T-helper 17 cell (primary cell): ENCODE data around the gene CCDC142. TPM values are rescaled to one million over a fixed set of nuclear protein-coding genes. Genes with fewer than 3 reads are reported as not detected.

Experiments used
- ATAC-seq: fragments of 150-1000 bp; cut with Tn5 transposase; 2 replicates; pipeline ENCODE4 v1.10.0; 2021; ENCODE audit warnings: mild to moderate bottlenecking, moderate library complexity
- DNase-seq, 3 donors: peaks; one replicate each; pipeline versions ENCODE4 v3.0.0 to v3.0.0-alpha.2; 2020 to 2021
- H3K9me3 ChIP-seq: one replicate; pipeline ENCODE4 v1.7.0; 2013; ENCODE audit warnings: low read length, mild to moderate bottlenecking; ENCODE audit not compliant: control insufficient read depth, poor library complexity, severe bottlenecking
- H3K27ac Mint-ChIP-seq: one replicate; pipeline ENCODE4 v1.8.0; 2022; ENCODE audit warnings: mild to moderate bottlenecking, moderate library complexity, mixed read lengths
- H3K27me3 Mint-ChIP-seq: one replicate; pipeline ENCODE4 v1.8.0; 2022; ENCODE audit warnings: mixed read lengths
- H3K36me3 Mint-ChIP-seq: one replicate; pipeline ENCODE4 v1.8.0; 2022; ENCODE audit warnings: low read depth, mixed read lengths
- H3K4me1 Mint-ChIP-seq: one replicate; pipeline ENCODE4 v1.8.0; 2022; ENCODE audit warnings: mild to moderate bottlenecking, mixed read lengths
- H3K4me3 Mint-ChIP-seq: one replicate; pipeline ENCODE4 v1.8.0; 2022; ENCODE audit warnings: mild to moderate bottlenecking, moderate library complexity, mixed read lengths
- total RNA-seq, 4 donors: library from RNA in 2 of 4; stranded (reverse) in 2 of 4; gene quantifications; one replicate each; pipeline ENCODE4 v1.2.3 and lab custom pipeline; 2022 to 2026

CCDC142 gene
- total RNA-seq, 2 donors from 2014 or later, result 13.7 to 14.7 TPM

DNA sequence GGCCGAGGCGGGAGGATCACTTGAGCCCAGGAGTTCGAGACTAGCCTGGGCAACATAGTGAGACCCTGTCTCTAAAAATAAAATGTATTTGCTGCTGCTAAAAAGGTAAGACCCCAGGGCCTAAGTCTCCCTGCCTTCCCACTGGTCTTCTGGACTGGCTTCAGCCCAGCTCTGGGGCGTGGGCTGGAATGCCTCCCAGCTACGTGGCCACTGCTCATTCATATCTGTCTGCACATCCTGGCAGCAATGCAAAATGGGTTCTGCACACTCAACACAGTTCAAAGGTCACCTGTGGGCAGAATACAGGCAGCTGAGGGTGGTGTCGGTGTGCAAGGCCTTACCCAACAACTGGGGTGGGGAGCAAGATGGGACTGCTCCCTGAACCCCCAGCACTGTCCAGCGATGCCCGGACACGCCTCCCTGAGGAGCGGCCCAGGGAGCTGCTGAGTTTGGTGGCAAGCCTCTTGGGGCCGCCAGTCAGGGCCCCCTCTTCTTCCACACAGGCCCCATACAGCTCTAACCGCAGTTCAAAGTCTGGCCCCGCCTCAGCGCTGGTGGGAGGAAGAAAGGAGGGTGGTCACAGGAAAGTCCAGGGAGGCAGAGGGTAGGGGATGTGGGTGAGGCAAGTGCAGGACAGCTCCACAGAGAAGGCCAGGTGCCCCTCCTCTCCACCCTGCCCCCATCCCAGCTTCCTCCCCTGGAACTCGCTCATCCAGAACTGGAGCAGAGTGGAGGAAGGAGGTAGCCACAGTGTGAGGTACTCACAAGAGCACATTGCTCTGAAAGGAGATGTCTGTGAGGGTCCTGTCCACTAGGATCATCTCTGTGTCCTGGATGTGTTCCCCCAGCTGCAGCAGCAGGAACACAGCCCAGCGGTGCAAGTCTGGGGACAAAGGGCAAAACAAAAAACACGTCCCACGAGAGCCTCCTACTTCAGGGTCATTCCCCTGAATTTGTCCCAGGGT lies 53.0 kb downstream of the CCDC142 start:
- H3K4me1 Mint-ChIP-seq, result no peaks in the 10 kb centered on the region
- ATAC-seq, result no peak
- no peak overlapping the region for H3K4me3 Mint-ChIP-seq
- H3K27me3 Mint-ChIP-seq, result no peaks in the 10 kb centered on the region
- H3K36me3 Mint-ChIP-seq, result no peaks in the 10 kb centered on the region
- no peak for DNase-seq
- no peaks in the 10 kb centered on the region for H3K9me3 ChIP-seq
- no peak overlapping the region for H3K27ac Mint-ChIP-seq

DNA sequence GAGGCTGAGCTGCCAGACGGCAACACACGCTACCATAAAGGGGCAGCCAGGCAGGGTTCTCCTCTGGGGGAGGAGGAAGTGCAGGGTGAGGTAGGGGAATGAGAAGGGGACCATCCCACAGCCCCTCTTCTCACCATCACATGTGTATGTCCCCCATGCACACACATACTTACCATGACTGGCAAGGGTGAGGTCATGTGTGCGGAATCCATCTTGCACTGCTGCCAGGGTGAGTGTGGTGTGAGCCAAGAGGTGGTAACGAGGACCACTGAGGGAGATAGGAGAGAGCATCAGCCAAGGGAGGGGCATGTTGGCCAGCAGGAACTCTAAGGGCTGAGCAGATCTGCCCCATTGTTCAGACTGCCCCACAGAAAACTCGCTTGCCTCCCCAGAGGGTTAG lies 54.1 kb downstream of the CCDC142 start:
- peaks cover under 1% of the 10 kb centered on the region for H3K4me1 Mint-ChIP-seq
- no peak overlapping the region for H3K27ac Mint-ChIP-seq
- no peak overlapping the region for H3K4me3 Mint-ChIP-seq
- H3K27me3 Mint-ChIP-seq, result no peaks in the 10 kb centered on the region
- ATAC-seq (no peak), DNase-seq (no peak)
- no peaks in the 10 kb centered on the region for H3K36me3 Mint-ChIP-seq
- no peaks in the 10 kb centered on the region for H3K9me3 ChIP-seq

DNA sequence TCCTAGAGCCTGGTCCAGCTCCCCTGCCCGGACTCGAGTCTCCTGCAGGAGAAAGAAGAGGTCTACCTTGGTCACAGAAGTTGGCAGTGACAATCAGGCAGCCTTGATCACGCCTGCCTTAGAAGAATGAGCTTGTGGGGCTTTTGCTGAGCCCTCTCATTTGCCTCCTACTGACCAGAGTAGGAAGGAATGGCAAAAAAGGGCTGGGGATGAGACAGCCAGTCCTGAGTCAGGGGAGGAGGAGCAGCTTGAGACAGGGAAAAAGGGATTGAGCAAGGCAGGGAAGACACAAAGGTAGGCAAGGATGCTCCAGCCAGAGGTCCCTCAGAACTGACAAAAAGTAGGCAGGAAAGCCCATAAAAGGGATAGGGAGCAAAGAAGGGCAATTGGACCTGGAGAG lies 55.2 kb downstream of the CCDC142 start:
- H3K4me1 Mint-ChIP-seq, result peaks cover 10% of the 10 kb centered on the region

DNA sequence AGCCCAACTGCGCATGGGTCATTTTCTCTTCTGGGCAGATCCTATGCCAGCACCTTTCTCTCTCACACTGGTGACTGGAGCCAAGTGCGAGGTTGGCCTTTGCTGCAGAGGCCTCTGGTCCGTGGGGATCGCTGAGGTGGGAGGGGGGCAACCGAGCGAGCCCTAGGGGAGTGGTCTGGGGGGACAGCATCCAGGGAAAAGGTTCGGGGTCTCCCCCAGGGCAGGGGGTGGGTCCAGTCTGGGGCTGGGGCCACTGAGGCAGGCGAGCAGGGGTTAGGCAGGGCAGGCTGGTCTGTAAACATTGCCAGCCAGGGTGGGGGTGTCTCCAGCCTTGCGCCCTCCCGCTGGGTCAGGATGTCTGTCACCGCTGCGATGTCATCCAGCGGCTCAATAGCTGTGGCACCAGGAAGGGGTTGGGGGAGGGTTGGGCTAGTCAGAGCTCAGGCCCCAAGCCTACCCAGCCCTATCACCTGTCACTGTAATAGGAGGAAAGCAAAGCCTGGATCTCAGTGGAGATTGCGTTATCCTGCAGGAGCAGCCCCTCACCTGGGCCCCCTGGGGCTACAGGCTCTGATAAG lies 56.5 kb downstream of the CCDC142 start:
- peaks cover 3% of the 10 kb centered on the region for H3K36me3 Mint-ChIP-seq
- peaks cover 21% of the 10 kb centered on the region for H3K4me1 Mint-ChIP-seq
- DNase-seq, result no peak

More for the DNA sequence above, 55.2 kb downstream of the CCDC142 start:
- no peak for DNase-seq
- no peaks in the 10 kb centered on the region for H3K9me3 ChIP-seq
- H3K4me3 Mint-ChIP-seq, result no peak overlapping the region
- H3K27ac Mint-ChIP-seq, result peak overlapping the region; percentile 90
- ATAC-seq, result no peak
- H3K27me3 Mint-ChIP-seq, result no peaks in the 10 kb centered on the region
- peaks cover 3% of the 10 kb centered on the region for H3K36me3 Mint-ChIP-seq

DNA sequence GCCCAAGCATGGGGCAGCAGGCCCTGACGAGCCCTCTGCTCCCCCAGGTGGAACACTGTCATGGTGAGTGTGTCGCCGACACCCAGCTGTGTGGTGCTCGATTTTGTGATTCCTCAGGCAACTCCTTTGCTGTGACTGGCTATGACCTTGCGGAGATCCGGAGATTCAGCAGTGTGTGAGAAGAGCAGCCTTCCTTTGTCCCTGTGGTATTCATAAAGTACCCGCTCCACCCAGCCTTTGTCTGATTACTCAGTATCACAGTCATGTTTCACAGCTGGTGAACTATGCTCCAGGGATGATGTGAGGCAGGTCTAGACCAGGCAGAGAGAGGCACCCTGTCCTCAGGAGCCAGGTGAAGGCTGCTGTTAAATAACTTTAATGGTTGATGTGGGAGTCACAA lies 57.3 kb downstream of the CCDC142 start:
- Mint-ChIP-seq H3K27me3 (no peaks in the 10 kb centered on the region), H3K36me3 (peaks cover 3% of the 10 kb centered on the region), H3K27ac (no peak overlapping the region), H3K4me1 (peaks cover 26% of the 10 kb centered on the region), H3K4me3 (no peak overlapping the region)
- DNase-seq (no peak), ATAC-seq (no peak)
- no peaks in the 10 kb centered on the region for H3K9me3 ChIP-seq

More for the DNA sequence above, 56.5 kb downstream of the CCDC142 start:
- Mint-ChIP-seq H3K27me3 (no peaks in the 10 kb centered on the region), H3K27ac (no peak overlapping the region), H3K4me3 (no peak overlapping the region)
- H3K9me3 ChIP-seq, result no peaks in the 10 kb centered on the region
- ATAC-seq, result no peak

DNA sequence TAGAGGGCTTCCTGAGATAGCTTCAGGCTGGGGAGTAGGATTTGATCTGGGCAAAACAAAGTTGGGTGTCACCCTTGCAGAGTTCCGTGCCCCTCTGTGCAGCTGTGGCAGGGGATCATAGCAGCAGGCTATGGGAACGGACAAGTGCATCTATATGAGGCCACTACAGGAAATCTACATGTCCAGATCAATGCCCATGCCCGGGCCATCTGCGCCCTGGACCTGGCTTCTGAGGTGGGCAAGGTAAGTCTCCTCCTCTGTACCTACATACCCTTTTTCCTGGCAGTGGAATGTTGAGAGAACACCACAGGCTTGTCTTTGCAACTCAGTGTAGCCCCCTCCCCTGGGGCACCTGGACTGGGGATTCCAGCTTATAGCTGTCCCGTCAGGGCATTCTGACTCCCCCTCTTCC lies 57.8 kb downstream of the CCDC142 start:
- DNase-seq (no peak), ATAC-seq (no peak)
- no peaks in the 10 kb centered on the region for H3K9me3 ChIP-seq
- Mint-ChIP-seq H3K4me1 (peaks cover 30% of the 10 kb centered on the region), H3K27me3 (no peaks in the 10 kb centered on the region), H3K36me3 (peaks cover 3% of the 10 kb centered on the region), H3K27ac (no peak overlapping the region), H3K4me3 (no peak overlapping the region)

DNA sequence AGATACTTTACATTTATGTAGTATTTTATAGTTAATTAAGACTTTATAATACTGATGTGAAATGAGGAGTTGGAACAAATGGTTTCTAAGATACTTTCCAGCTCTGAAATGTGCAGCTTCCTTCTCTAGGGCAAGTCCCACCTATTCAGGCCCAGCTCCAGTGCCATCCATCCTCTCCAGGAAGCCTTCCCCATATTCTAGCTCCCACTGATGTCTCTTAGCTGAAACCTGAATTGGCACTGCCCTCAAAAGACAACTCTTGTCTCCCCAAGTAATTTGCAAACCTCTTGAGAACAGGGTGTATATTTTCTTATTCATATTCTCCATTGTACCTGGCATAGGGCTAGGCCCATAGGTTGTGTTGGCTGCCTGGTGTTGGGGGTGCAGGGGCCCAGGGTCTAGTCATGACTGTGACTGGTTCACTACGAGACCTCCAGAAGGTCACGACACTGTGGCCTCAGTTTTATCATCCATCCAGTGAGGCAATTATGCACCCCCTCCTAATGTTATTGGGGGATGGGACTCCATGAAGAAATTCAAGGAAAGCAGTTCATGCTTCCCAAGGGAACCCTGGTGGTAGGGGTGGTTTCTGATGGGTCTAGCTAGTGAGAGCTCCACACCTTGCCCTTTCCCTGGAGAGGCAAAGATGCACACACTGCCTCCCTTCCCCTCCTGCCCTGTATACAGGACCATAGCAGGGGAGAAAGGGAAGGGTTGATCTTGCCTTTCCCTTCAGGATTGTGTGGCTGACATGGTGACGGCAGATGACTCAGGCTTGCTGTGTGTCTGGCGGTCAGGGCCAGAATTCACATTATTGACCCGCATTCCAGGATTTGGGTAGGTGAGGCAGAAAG lies 58.4 kb downstream of the CCDC142 start:
- no peak overlapping the region for H3K4me3 Mint-ChIP-seq

More for the DNA sequence above, 58.4 kb downstream of the CCDC142 start:
- DNase-seq (no peak), ATAC-seq (no peak)
- Mint-ChIP-seq H3K27me3 (no peaks in the 10 kb centered on the region), H3K36me3 (peaks cover 3% of the 10 kb centered on the region), H3K27ac (no peak overlapping the region), H3K4me1 (peaks cover 30% of the 10 kb centered on the region)
- no peaks in the 10 kb centered on the region for H3K9me3 ChIP-seq

Other genes starting within 250 kb of the CCDC142 start
- 10 to 100 TPM in 1 of 2 donors, 1 to 10 TPM in 1; 9.1 to 10.5 TPM for gene SLC4A5, start 139.6 kb downstream of the CCDC142 start, total RNA-seq
- 10 to 100 TPM; 78.5 to 85.7 TPM for gene DCTN1, start 102.7 kb downstream of the CCDC142 start, total RNA-seq
- 1 to 10 TPM; 2.9 to 3.3 TPM for gene C2orf81, start 61.4 kb downstream of the CCDC142 start, total RNA-seq
- gene WDR54, start 61.3 kb downstream of the CCDC142 start, total RNA-seq, result 10 to 100 TPM; 33.6 to 42.8 TPM
- gene RTKN, start 41.1 kb downstream of the CCDC142 start, total RNA-seq, result under 1 TPM; 0.37 to 0.57 TPM
- gene INO80B, start 27.9 kb downstream of the CCDC142 start, total RNA-seq, result 10 to 100 TPM; 35.1 to 45.2 TPM
- gene WBP1, start 24.6 kb downstream of the CCDC142 start, total RNA-seq, result 10 to 100 TPM; 61.7 to 64.2 TPM
- gene MOGS, start 17.6 kb downstream of the CCDC142 start, total RNA-seq, result 10 to 100 TPM; 66.2 to 68.9 TPM
- 10 to 100 TPM; 31.4 to 67.9 TPM for gene MRPL53, start 10.3 kb downstream of the CCDC142 start, total RNA-seq
- 10 to 100 TPM; 32.3 to 36.6 TPM for gene TTC31, start 83 bp upstream of the CCDC142 start, total RNA-seq
- gene LBX2, start 16.6 kb upstream of the CCDC142 start, total RNA-seq, result under 1 TPM in 1 of 2 donors, not detected in 1; 0.26 TPM
- gene PCGF1, start 24.7 kb upstream of the CCDC142 start, total RNA-seq, result 10 to 100 TPM; 28.2 to 31.5 TPM
- 1 to 10 TPM in 1 of 2 donors, under 1 TPM in 1; 0.16 to 1.5 TPM for gene TLX2, start 31.5 kb upstream of the CCDC142 start, total RNA-seq
- under 1 TPM in 1 of 2 donors, not detected in 1; 0.23 TPM for gene DQX1, start 43.2 kb upstream of the CCDC142 start, total RNA-seq
- gene AUP1, start 46.7 kb upstream of the CCDC142 start, total RNA-seq, result 100 to 1,000 TPM; 139 to 153 TPM
- gene HTRA2, start 46.9 kb upstream of the CCDC142 start, total RNA-seq, result 10 to 100 TPM; 18.5 to 21.4 TPM
- 1 to 10 TPM in 1 of 2 donors, under 1 TPM in 1; 0.75 to 2.0 TPM for gene LOXL3, start 70.9 kb upstream of the CCDC142 start, total RNA-seq
- 10 to 100 TPM in 1 of 2 donors, 1 to 10 TPM in 1; 8.3 to 14.6 TPM for gene DOK1, start 71.7 kb upstream of the CCDC142 start, total RNA-seq
- under 1 TPM in 1 of 2 donors, not detected in 1; 0.60 TPM for gene M1AP, start 165.3 kb upstream of the CCDC142 start, total RNA-seq
- 10 to 100 TPM in 1 of 2 donors, 1 to 10 TPM in 1; 9.5 to 11.1 TPM for gene SEMA4F, start 171.2 kb upstream of the CCDC142 start, total RNA-seq